ENCODE data around the gene SQOR.

The SQOR gene

GRCh38 chr15:45637552-45638033, 2.8 kb downstream of the SQOR start:
- H2BK15ac ChIP-seq (ENCODE audit: low read depth, poor library complexity, severe bottlenecking), result no peak overlapping the region
- no peak overlapping the region for H2BK5ac ChIP-seq (ENCODE audit: low read depth, low read length, poor library complexity, severe bottlenecking)
- peak overlapping the region in 1 of 2 experiments; percentile 97 for H3K4me3 ChIP-seq (ENCODE audit: insufficient read depth in 1 of 2, low read depth in 1 of 2, low read length in 2 of 2)
- H3K79me1 ChIP-seq (replicated peaks; ENCODE audit: low read length, poor library complexity, severe bottlenecking), result peaks cover 11% of the 10 kb centered on the region
- H2BK12ac ChIP-seq (ENCODE audit: low read length in 2 of 2), result no peak overlapping the region
- H3K4me1 ChIP-seq (ENCODE audit: control insufficient read depth, insufficient read depth, low read depth, low read length), result peaks cover 16% of the 10 kb centered on the region
- no peak overlapping the region for H2AK5ac ChIP-seq (ENCODE audit: low read length, severe bottlenecking)
- no peak overlapping the region for H4K91ac ChIP-seq (ENCODE audit: low read length)
- H3K36me3 ChIP-seq (ENCODE audit: control insufficient read depth in 1 of 2, insufficient read depth in 2 of 2, low read depth in 1 of 2, low read length in 2 of 2), result peaks cover 0 to 2% of the 10 kb centered on the region in 2 experiments
- H3K18ac ChIP-seq (ENCODE audit: low read depth in 1 of 2, low read length in 2 of 2), result no peak overlapping the region
- no peak overlapping the region for H3K14ac ChIP-seq (ENCODE audit: low read length in 2 of 2)
- H3K4me2 ChIP-seq (ENCODE audit: low read length, poor library complexity, severe bottlenecking), result no peak overlapping the region
- H3K9ac ChIP-seq (ENCODE audit: low read length), result peak overlapping the region; percentile 88
- no peak overlapping the region for H3K4ac ChIP-seq (ENCODE audit: low read depth in 1 of 2, low read length in 2 of 2)
- WGBS, result 48% methylated on average over 4 of the region's 6 CpGs
- no peaks in the 10 kb centered on the region for H3K9me3 ChIP-seq (ENCODE audit: control insufficient read depth, low read length)
- H3K23ac ChIP-seq (ENCODE audit: low read length in 2 of 2), result no peak overlapping the region
- peak overlapping the region; percentile 65 for H2BK120ac ChIP-seq (ENCODE audit: low read depth, low read length)
- H4K8ac ChIP-seq (ENCODE audit: low read length), result no peak overlapping the region
- peak overlapping the region; percentile 35 for H3K27ac ChIP-seq (ENCODE audit: low read length, poor library complexity, severe bottlenecking)
- H3K27me3 ChIP-seq (ENCODE audit: control insufficient read depth in 1 of 2, insufficient read depth in 1 of 2, low read length in 2 of 2), result no peaks in the 10 kb centered on the region
- peak; percentile 97 for DNase-seq
- H2AFZ ChIP-seq (ENCODE audit: low read depth, low read length), result no peak overlapping the region

- DNase-seq, result peak; percentile 97
- peak overlapping the region; percentile 84 for H3K27ac ChIP-seq (ENCODE audit: low read length, poor library complexity, severe bottlenecking)
- no peak overlapping the region for H3K23ac ChIP-seq (ENCODE audit: low read length in 2 of 2)
- H3K14ac ChIP-seq (ENCODE audit: low read length in 2 of 2), result no peak overlapping the region
- no peak overlapping the region for H2BK12ac ChIP-seq (ENCODE audit: low read length in 2 of 2)
- H4K91ac ChIP-seq (ENCODE audit: low read length), result no peak overlapping the region
- H3K18ac ChIP-seq (ENCODE audit: low read depth in 1 of 2, low read length in 2 of 2), result peak overlapping the region in 1 of 2 experiments; percentile 56
- peak overlapping the region; percentile 78 for H3K9ac ChIP-seq (ENCODE audit: low read length)
- 0% methylated on average over 1 of the region's 2 CpGs for WGBS
- no peak overlapping the region for H4K8ac ChIP-seq (ENCODE audit: low read length)
- H3K4ac ChIP-seq (ENCODE audit: low read depth in 1 of 2, low read length in 2 of 2), result peak overlapping the region in 1 of 2 experiments; percentile 75
- no peaks in the 10 kb centered on the region for H3K27me3 ChIP-seq (ENCODE audit: control insufficient read depth in 1 of 2, insufficient read depth in 1 of 2, low read length in 2 of 2)
- H3K79me1 ChIP-seq (replicated peaks; ENCODE audit: low read length, poor library complexity, severe bottlenecking), result peaks cover 16% of the 10 kb centered on the region
- H3K4me1 ChIP-seq (ENCODE audit: control insufficient read depth, insufficient read depth, low read depth, low read length), result peaks cover 16% of the 10 kb centered on the region
- H3K36me3 ChIP-seq (ENCODE audit: control insufficient read depth in 1 of 2, insufficient read depth in 2 of 2, low read depth in 1 of 2, low read length in 2 of 2), result peaks cover 0 to 2% of the 10 kb centered on the region in 2 experiments
- H3K4me3 ChIP-seq (ENCODE audit: insufficient read depth in 1 of 2, low read depth in 1 of 2, low read length in 2 of 2), result peak overlapping the region in 1 of 2 experiments; percentile 49
- peak overlapping the region; percentile 60 for H2AK5ac ChIP-seq (ENCODE audit: low read length, severe bottlenecking)
- no peaks in the 10 kb centered on the region for H3K9me3 ChIP-seq (ENCODE audit: control insufficient read depth, low read length)
- no peak overlapping the region for H2BK5ac ChIP-seq (ENCODE audit: low read depth, low read length, poor library complexity, severe bottlenecking)
- peak overlapping the region; percentile 59 for H3K4me2 ChIP-seq (ENCODE audit: low read length, poor library complexity, severe bottlenecking)
- no peak overlapping the region for H2BK120ac ChIP-seq (ENCODE audit: low read depth, low read length)
- no peak overlapping the region for H2AFZ ChIP-seq (ENCODE audit: low read depth, low read length)
- H2BK15ac ChIP-seq (ENCODE audit: low read depth, poor library complexity, severe bottlenecking), result no peak overlapping the region
These were observed 5.8 kb downstream of the SQOR start for GRCh38 chr15:45640616-45641015.

- Histone ChIP-seq H2BK120ac (ENCODE audit: low read depth, low read length) (no peak overlapping the region), H3K4me2 (ENCODE audit: low read length, poor library complexity, severe bottlenecking) (peak overlapping the region; percentile 35), H3K79me1 (replicated peaks; ENCODE audit: low read length, poor library complexity, severe bottlenecking) (peaks cover 16% of the 10 kb centered on the region), H3K9ac (ENCODE audit: low read length) (peak overlapping the region; percentile 78), H3K4me3 (ENCODE audit: insufficient read depth in 1 of 2, low read depth in 1 of 2, low read length in 2 of 2) (peak overlapping the region in 1 of 2 experiments; percentile 62), H4K91ac (ENCODE audit: low read length) (no peak overlapping the region), H3K4me1 (ENCODE audit: control insufficient read depth, insufficient read depth, low read depth, low read length) (peaks cover 15% of the 10 kb centered on the region), H2BK15ac (ENCODE audit: low read depth, poor library complexity, severe bottlenecking) (no peak overlapping the region), H3K27ac (ENCODE audit: low read length, poor library complexity, severe bottlenecking) (peak overlapping the region; percentile 84), H2AFZ (ENCODE audit: low read depth, low read length) (no peak overlapping the region), H3K23ac (ENCODE audit: low read length in 2 of 2) (no peak overlapping the region), H3K14ac (ENCODE audit: low read length in 2 of 2) (no peak overlapping the region), H2AK5ac (ENCODE audit: low read length, severe bottlenecking) (no peak overlapping the region), H4K8ac (ENCODE audit: low read length) (no peak overlapping the region), H3K4ac (ENCODE audit: low read depth in 1 of 2, low read length in 2 of 2) (no peak overlapping the region), H3K27me3 (ENCODE audit: control insufficient read depth in 1 of 2, insufficient read depth in 1 of 2, low read length in 2 of 2) (no peaks in the 10 kb centered on the region), H3K9me3 (ENCODE audit: control insufficient read depth, low read length) (no peaks in the 10 kb centered on the region), H3K18ac (ENCODE audit: low read depth in 1 of 2, low read length in 2 of 2) (peak overlapping the region in 1 of 2 experiments; percentile 75), H2BK5ac (ENCODE audit: low read depth, low read length, poor library complexity, severe bottlenecking) (peak overlapping the region; percentile 88), H2BK12ac (ENCODE audit: low read length in 2 of 2) (no peak overlapping the region), H3K36me3 (ENCODE audit: control insufficient read depth in 1 of 2, insufficient read depth in 2 of 2, low read depth in 1 of 2, low read length in 2 of 2) (peaks cover 0 to 2% of the 10 kb centered on the region in 2 experiments)
- WGBS, result 8% methylated on average over 1 of the region's 1 CpG
- DNase-seq, result peak; percentile 98
These were observed 6.5 kb downstream of the SQOR start for GRCh38 chr15:45641374-45641781.

- Histone ChIP-seq H3K4ac (ENCODE audit: low read depth in 1 of 2, low read length in 2 of 2) (peak overlapping the region; percentile 24 to 71), H3K4me2 (ENCODE audit: low read length, poor library complexity, severe bottlenecking) (peak overlapping the region; percentile 35), H3K27me3 (ENCODE audit: control insufficient read depth in 1 of 2, insufficient read depth in 1 of 2, low read length in 2 of 2) (no peaks in the 10 kb centered on the region), H3K27ac (ENCODE audit: low read length, poor library complexity, severe bottlenecking) (peak overlapping the region; percentile 84), H2BK12ac (ENCODE audit: low read length in 2 of 2) (peak overlapping the region in 1 of 2 experiments; percentile 34), H2AFZ (ENCODE audit: low read depth, low read length) (no peak overlapping the region), H3K4me3 (ENCODE audit: insufficient read depth in 1 of 2, low read depth in 1 of 2, low read length in 2 of 2) (peak overlapping the region in 1 of 2 experiments; percentile 62), H2BK120ac (ENCODE audit: low read depth, low read length) (peak overlapping the region; percentile 9), H3K4me1 (ENCODE audit: control insufficient read depth, insufficient read depth, low read depth, low read length) (peaks cover 15% of the 10 kb centered on the region), H4K8ac (ENCODE audit: low read length) (peak overlapping the region; percentile 61), H2BK5ac (ENCODE audit: low read depth, low read length, poor library complexity, severe bottlenecking) (peak overlapping the region; percentile 88), H2AK5ac (ENCODE audit: low read length, severe bottlenecking) (peak overlapping the region; percentile 83), H2BK15ac (ENCODE audit: low read depth, poor library complexity, severe bottlenecking) (no peak overlapping the region), H3K18ac (ENCODE audit: low read depth in 1 of 2, low read length in 2 of 2) (peak overlapping the region; percentile 75 to 88), H3K14ac (ENCODE audit: low read length in 2 of 2) (no peak overlapping the region), H3K9me3 (ENCODE audit: control insufficient read depth, low read length) (no peaks in the 10 kb centered on the region), H3K9ac (ENCODE audit: low read length) (peak overlapping the region; percentile 78), H3K23ac (ENCODE audit: low read length in 2 of 2) (no peak overlapping the region), H4K91ac (ENCODE audit: low read length) (peak overlapping the region; percentile 57), H3K36me3 (ENCODE audit: control insufficient read depth in 1 of 2, insufficient read depth in 2 of 2, low read depth in 1 of 2, low read length in 2 of 2) (peaks cover 0 to 2% of the 10 kb centered on the region in 2 experiments), H3K79me1 (replicated peaks; ENCODE audit: low read length, poor library complexity, severe bottlenecking) (peaks cover 16% of the 10 kb centered on the region)
- peak; percentile 27 for DNase-seq
- 78% methylated on average over 7 of the region's 7 CpGs for WGBS
These were observed 7.4 kb downstream of the SQOR start for GRCh38 chr15:45641999-45642932.
